ENCODE measurements around the gene PRR20G. TPM values are rescaled to one million over a fixed set of nuclear protein-coding genes. Genes with fewer than 3 reads are reported as not detected.
"Not testable (repeated sequence)": the region's sequence is repeated elsewhere in the genome, so short reads cannot be mapped to it uniquely, and the experiment has no call there.

PRR20G gene
- total RNA-seq, 1 donor from 2014 or later = not detected

- intact Hi-C loops (cut with micrococcal nuclease) = no loop called here
- H3K4me1 ChIP-seq = no peaks in the 10 kb centered on the region
- no peak for DNase-seq
- H3K27ac ChIP-seq (replicated peaks) = no peak overlapping the region
- no peaks in the 10 kb centered on the region for H3K36me3 ChIP-seq
- H3K27me3 ChIP-seq (ENCODE audit: low read depth) = peaks cover 55% of the 10 kb centered on the region
- no peaks in the 10 kb centered on the region for H3K9me3 ChIP-seq (replicated peaks)
- no peak overlapping the region for H3K4me3 ChIP-seq
- TF ChIP-seq, protein P1, sequence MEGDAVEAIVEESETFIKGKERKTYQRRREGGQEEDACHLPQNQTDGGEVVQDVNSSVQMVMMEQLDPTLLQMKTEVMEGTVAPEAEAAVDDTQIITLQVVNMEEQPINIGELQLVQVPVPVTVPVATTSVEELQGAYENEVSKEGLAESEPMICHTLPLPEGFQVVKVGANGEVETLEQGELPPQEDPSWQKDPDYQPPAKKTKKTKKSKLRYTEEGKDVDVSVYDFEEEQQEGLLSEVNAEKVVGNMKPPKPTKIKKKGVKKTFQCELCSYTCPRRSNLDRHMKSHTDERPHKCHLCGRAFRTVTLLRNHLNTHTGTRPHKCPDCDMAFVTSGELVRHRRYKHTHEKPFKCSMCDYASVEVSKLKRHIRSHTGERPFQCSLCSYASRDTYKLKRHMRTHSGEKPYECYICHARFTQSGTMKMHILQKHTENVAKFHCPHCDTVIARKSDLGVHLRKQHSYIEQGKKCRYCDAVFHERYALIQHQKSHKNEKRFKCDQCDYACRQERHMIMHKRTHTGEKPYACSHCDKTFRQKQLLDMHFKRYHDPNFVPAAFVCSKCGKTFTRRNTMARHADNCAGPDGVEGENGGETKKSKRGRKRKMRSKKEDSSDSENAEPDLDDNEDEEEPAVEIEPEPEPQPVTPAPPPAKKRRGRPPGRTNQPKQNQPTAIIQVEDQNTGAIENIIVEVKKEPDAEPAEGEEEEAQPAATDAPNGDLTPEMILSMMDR (IDR thresholded peaks at IDR 0.05; ENCODE audit: borderline replicate concordance) = no peak
Observed at GRCh38 chr3:127299276-127299675, 11.4 kb upstream of the PRR20G start.

GRCh38 chr3:127296959-127297358 is 9.1 kb upstream of the PRR20G start:
- Histone ChIP-seq H3K4me1 (no peaks in the 10 kb centered on the region), H3K36me3 (no peaks in the 10 kb centered on the region), H3K27me3 (ENCODE audit: low read depth) (peaks cover 62% of the 10 kb centered on the region), H3K27ac (replicated peaks) (no peak overlapping the region), H3K4me3 (no peak overlapping the region), H3K9me3 (replicated peaks) (no peaks in the 10 kb centered on the region)
- TF ChIP-seq, protein P1 (IDR thresholded peaks at IDR 0.05; ENCODE audit: borderline replicate concordance) = no peak
- intact Hi-C loops (cut with micrococcal nuclease) = no loop called here
- no peak for DNase-seq

- no peaks in the 10 kb centered on the region for H3K36me3 ChIP-seq
- DNase-seq = no peak
- TF ChIP-seq, protein P1 (IDR thresholded peaks at IDR 0.05; ENCODE audit: borderline replicate concordance) = no peak
- H3K4me1 ChIP-seq = no peaks in the 10 kb centered on the region
- H3K27ac ChIP-seq (replicated peaks) = no peak overlapping the region
- intact Hi-C loops (cut with micrococcal nuclease) = no loop called here
- no peak overlapping the region for H3K4me3 ChIP-seq
- H3K27me3 ChIP-seq (ENCODE audit: low read depth) = peaks cover 59% of the 10 kb centered on the region
- H3K9me3 ChIP-seq (replicated peaks) = no peaks in the 10 kb centered on the region
Observed at GRCh38 chr3:127296166-127296565, 8.3 kb upstream of the PRR20G start.

DNA sequence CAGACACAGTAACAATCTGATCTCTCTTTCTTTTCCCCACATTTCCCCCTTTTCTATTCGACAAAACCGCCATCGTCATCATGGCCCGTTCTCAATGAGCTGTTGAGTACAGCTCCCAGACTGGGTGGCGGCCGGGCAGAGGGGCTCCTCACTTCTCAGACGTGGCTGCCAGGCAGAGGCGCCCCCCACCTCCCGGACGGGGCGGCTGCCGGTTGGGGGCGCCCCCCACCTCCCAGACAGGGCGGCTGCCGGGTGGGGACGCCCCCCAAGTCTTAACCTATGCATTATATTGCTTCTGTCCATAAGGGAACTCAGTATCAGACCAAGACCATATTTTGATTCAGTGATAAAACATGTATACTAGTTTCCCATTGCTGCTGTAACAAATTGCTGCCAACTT is 5.8 kb upstream of the PRR20G start:
- H3K9me3 ChIP-seq (replicated peaks); DNase-seq; H3K36me3 ChIP-seq; H3K4me1 ChIP-seq; H3K4me3 ChIP-seq; intact Hi-C loops (cut with micrococcal nuclease); H3K27ac ChIP-seq (replicated peaks): not testable (repeated sequence)
- H3K27me3 ChIP-seq (ENCODE audit: low read depth) = peaks cover 42% of the 10 kb centered on the region

GRCh38 chr3:127291611-127292010 is 3.8 kb upstream of the PRR20G start:
- no peak for DNase-seq
- no peaks in the 10 kb centered on the region for H3K4me1 ChIP-seq
- no peak overlapping the region for H3K4me3 ChIP-seq
- H3K36me3 ChIP-seq = no peaks in the 10 kb centered on the region
- H3K9me3 ChIP-seq (replicated peaks) = no peaks in the 10 kb centered on the region
- TF ChIP-seq, protein P1 (IDR thresholded peaks at IDR 0.05; ENCODE audit: borderline replicate concordance) = no peak
- no peak overlapping the region for H3K27ac ChIP-seq (replicated peaks)
- intact Hi-C loops (cut with micrococcal nuclease) = no loop called here
- peaks cover 30% of the 10 kb centered on the region for H3K27me3 ChIP-seq (ENCODE audit: low read depth)

GRCh38 chr3:127291114-127291513 is 3.3 kb upstream of the PRR20G start:
- H3K4me3 ChIP-seq = no peak overlapping the region
- intact Hi-C loops (cut with micrococcal nuclease) = no loop called here
- H3K9me3 ChIP-seq (replicated peaks) = no peaks in the 10 kb centered on the region
- DNase-seq = no peak
- peaks cover 30% of the 10 kb centered on the region for H3K27me3 ChIP-seq (ENCODE audit: low read depth)
- H3K4me1 ChIP-seq = no peaks in the 10 kb centered on the region
- TF ChIP-seq, protein P1 (IDR thresholded peaks at IDR 0.05; ENCODE audit: borderline replicate concordance) = no peak
- H3K36me3 ChIP-seq = no peaks in the 10 kb centered on the region
- H3K27ac ChIP-seq (replicated peaks) = no peak overlapping the region
